Hepatocyte (in vitro differentiated cells): ENCODE data around the gene COIL. TPM values are rescaled to one million over a fixed set of nuclear protein-coding genes. Genes with fewer than 3 reads are reported as not detected.
"Not testable (repeated sequence)": the region's sequence is repeated elsewhere in the genome, so short reads cannot be mapped to it uniquely, and the experiment has no call there.

ENCODE experiments used
- DNase-seq: peaks from one replicate; pipeline ENCODE4 v3.0.0-alpha.2; 2016; ENCODE audit warnings: low spot score
- H2AFZ ChIP-seq: fragments of 200-600 bp; sonication (generic); 2 replicates; pipeline ENCODE4 v1.6.0; 2016; ENCODE audit warnings: antibody characterized with exemption, mild to moderate bottlenecking
- H3K27ac ChIP-seq: fragments of 200-600 bp; sonication (generic); 2 replicates; pipeline ENCODE4 v1.5.1; 2016; ENCODE audit warnings: mild to moderate bottlenecking
- H3K27me3 ChIP-seq: fragments of 200-600 bp; sonication (generic); 2 replicates; pipeline ENCODE4 v1.6.1; 2016
- H3K36me3 ChIP-seq: fragments of 200-600 bp; sonication (generic); replicated peaks from 2 replicates; pipeline ENCODE4 v1.5.1; 2016; ENCODE audit warnings: low read depth; ENCODE audit not compliant: insufficient read depth
- H3K4me1 ChIP-seq: fragments of 200-600 bp; sonication (generic); 2 replicates; pipeline ENCODE4 v1.5.1; 2016; ENCODE audit warnings: mild to moderate bottlenecking, moderate library complexity; ENCODE audit not compliant: insufficient read depth
- H3K4me2 ChIP-seq: fragments of 200-600 bp; sonication (generic); 2 replicates; pipeline ENCODE4 v1.6.0; 2016
- H3K4me3 ChIP-seq: fragments of 200-600 bp; sonication (generic); 2 replicates; pipeline ENCODE4 v1.5.1; 2016; ENCODE audit warnings: mild to moderate bottlenecking
- H3K79me2 ChIP-seq: fragments of 200-600 bp; sonication (generic); 2 replicates; pipeline ENCODE4 v1.6.0; 2017; ENCODE audit warnings: mild to moderate bottlenecking
- H3K9me2 ChIP-seq: fragments of 200-600 bp; sonication (generic); replicated peaks from 2 replicates; pipeline ENCODE4 v1.6.0; 2017; ENCODE audit warnings: mild to moderate bottlenecking; ENCODE audit not compliant: insufficient read depth
- H3K9me3 ChIP-seq: fragments of 200-600 bp; sonication (generic); 2 replicates; pipeline ENCODE4 v1.5.1; 2016; ENCODE audit warnings: low read depth, mild to moderate bottlenecking
- H4K20me1 ChIP-seq: fragments of 200-600 bp; sonication (generic); 2 replicates; pipeline ENCODE4 v1.6.0; 2016; ENCODE audit warnings: mild to moderate bottlenecking; ENCODE audit not compliant: insufficient read depth, poor library complexity, severe bottlenecking
- CTCF ChIP-seq: fragments of 200-600 bp; sonication (generic); IDR thresholded peaks from 2 replicates; pipeline ENCODE4 v1.5.1; 2016; ENCODE audit warnings: antibody characterized with exemption, mild to moderate bottlenecking; ENCODE audit not compliant: poor library complexity
- EZH2 ChIP-seq: fragments of 200-600 bp; sonication (generic); IDR thresholded peaks from 2 replicates; pipeline ENCODE4 v1.6.1; 2016; ENCODE audit warnings: antibody characterized with exemption, mild to moderate bottlenecking, borderline replicate concordance
- EZH2phosphoT487 ChIP-seq: fragments of 200-600 bp; sonication (generic); IDR thresholded peaks from one replicate; pipeline ENCODE4 v1.6.1; 2018; ENCODE audit warnings: antibody characterized with exemption, mild to moderate bottlenecking, low read depth, moderate library complexity; ENCODE audit not compliant: unreplicated experiment, severe bottlenecking
- WGBS: methylation state at CpG from one replicate; pipeline ENCODE4 v1.1.6; 2016; ENCODE audit warnings: low lambda C conversion rate; ENCODE audit errors: missing lambda C conversion rate; 5-methylcytosine and 5-hydroxymethylcytosine counted together
- polyA plus RNA-seq: library from polyadenylated mRNA; unstranded; fragments of >200 nt; fragmentation: Nextera tagmentation; extraction: Ambion mirVana; gene quantifications from 2 replicates; pipeline ENCODE4 v1.2.1, GENCODE V29; 2016
- total RNA-seq: library from RNA; depleted of rRNA; stranded (reverse); fragments of >200 nt; gene quantifications from 2 replicates; pipeline ENCODE4 v1.2.3, GENCODE V29; 2014

COIL gene
- total and polyA plus RNA-seq, 2 experiments from 2014 or later, result 12.9 to 21.0 TPM

GRCh38 chr17:56970974-56971373, 10.1 kb upstream of the COIL start:
- Histone ChIP-seq H3K4me3 (no peak overlapping the region), H3K27me3 (no peaks in the 10 kb centered on the region), H3K27ac (no peak overlapping the region), H2AFZ (no peak overlapping the region), H3K4me1 (peaks cover 9% of the 10 kb centered on the region), H3K4me2 (no peak overlapping the region), H3K79me2 (no peaks in the 10 kb centered on the region), H3K36me3 (no peaks in the 10 kb centered on the region), H3K9me3 (no peaks in the 10 kb centered on the region), H3K9me2 (no peaks in the 10 kb centered on the region), H4K20me1 (no peaks in the 10 kb centered on the region)
- no peak for DNase-seq
- 100% methylated on average over 1 of the region's 1 CpG for WGBS
- TF ChIP-seq EZH2phosphoT487, result no peak

GRCh38 chr17:56966338-56966737, 5.5 kb upstream of the COIL start:
- no peak overlapping the region for H3K4me3 ChIP-seq
- peak overlapping the region; percentile 39 for H3K27ac ChIP-seq
- H3K36me3 ChIP-seq, result no peaks in the 10 kb centered on the region
- H4K20me1 ChIP-seq, result no peaks in the 10 kb centered on the region
- no peaks in the 10 kb centered on the region for H3K27me3 ChIP-seq
- peaks cover 11% of the 10 kb centered on the region for H3K4me1 ChIP-seq
- H3K79me2 ChIP-seq, result no peaks in the 10 kb centered on the region
- no peak for TF ChIP-seq CTCF
- no peak for TF ChIP-seq EZH2
- TF ChIP-seq EZH2phosphoT487, result no peak
- DNase-seq, result no peak
- H3K9me2 ChIP-seq, result no peaks in the 10 kb centered on the region
- H3K9me3 ChIP-seq, result no peaks in the 10 kb centered on the region
- peak overlapping the region; percentile 22 for H2AFZ ChIP-seq
- H3K4me2 ChIP-seq, result no peak overlapping the region
- WGBS, result 47% methylated on average over 5 of the region's 5 CpGs

- not testable (repeated sequence) for H3K36me3 ChIP-seq, H3K9me2 ChIP-seq, H3K4me3 ChIP-seq, H3K27me3 ChIP-seq, H3K9me3 ChIP-seq, DNase-seq, H4K20me1 ChIP-seq, H3K79me2 ChIP-seq
- Histone ChIP-seq H2AFZ (peak overlapping the region; percentile 22), H3K27ac (peak overlapping the region; percentile 41), H3K4me1 (peaks cover 11% of the 10 kb centered on the region), H3K4me2 (peak overlapping the region; percentile 50)
- 37% methylated on average over 6 of the region's 6 CpGs for WGBS
Measured at GRCh38 chr17:56965681-56966080, 4.8 kb upstream of the COIL start.

GRCh38 chr17:56965241-56965640, 4.4 kb upstream of the COIL start:
- H3K4me3 ChIP-seq, H3K27me3 ChIP-seq, H4K20me1 ChIP-seq, H3K36me3 ChIP-seq, H2AFZ ChIP-seq, H3K79me2 ChIP-seq, H3K9me3 ChIP-seq, DNase-seq, H3K9me2 ChIP-seq: not testable (repeated sequence)
- Histone ChIP-seq H3K4me1 (peaks cover 12% of the 10 kb centered on the region), H3K4me2 (peak overlapping the region; percentile 50), H3K27ac (peak overlapping the region; percentile 41)
- 89% methylated on average over 9 of the region's 9 CpGs for WGBS

- Histone ChIP-seq H3K79me2 (peaks cover 71% of the 10 kb centered on the region), H4K20me1 (no peaks in the 10 kb centered on the region), H3K4me2 (no peak overlapping the region), H2AFZ (no peak overlapping the region), H3K27ac (no peak overlapping the region), H3K9me2 (no peaks in the 10 kb centered on the region), H3K4me3 (no peak overlapping the region), H3K9me3 (no peaks in the 10 kb centered on the region), H3K27me3 (no peaks in the 10 kb centered on the region), H3K36me3 (no peaks in the 10 kb centered on the region), H3K4me1 (peaks cover 9% of the 10 kb centered on the region)
- 100% methylated on average over 5 of the region's 5 CpGs for WGBS
- DNase-seq, result no peak
- no peak for TF ChIP-seq EZH2phosphoT487
- TF ChIP-seq EZH2, result no peak
- TF ChIP-seq CTCF, result no peak
Measured at GRCh38 chr17:56956992-56957391, 3.9 kb downstream of the COIL start.
